DMS53 treated with DMSO at 0.1 percent for 48 hours (cell line): Measurements from ENCODE around the gene DIS3L2.

Source experiments
- DNase-seq: peaks from one replicate; lab custom pipeline; 2025; ENCODE audit not compliant: unreplicated experiment; lab: John Stamatoyannopoulos, UW

DIS3L2 gene, protein sequence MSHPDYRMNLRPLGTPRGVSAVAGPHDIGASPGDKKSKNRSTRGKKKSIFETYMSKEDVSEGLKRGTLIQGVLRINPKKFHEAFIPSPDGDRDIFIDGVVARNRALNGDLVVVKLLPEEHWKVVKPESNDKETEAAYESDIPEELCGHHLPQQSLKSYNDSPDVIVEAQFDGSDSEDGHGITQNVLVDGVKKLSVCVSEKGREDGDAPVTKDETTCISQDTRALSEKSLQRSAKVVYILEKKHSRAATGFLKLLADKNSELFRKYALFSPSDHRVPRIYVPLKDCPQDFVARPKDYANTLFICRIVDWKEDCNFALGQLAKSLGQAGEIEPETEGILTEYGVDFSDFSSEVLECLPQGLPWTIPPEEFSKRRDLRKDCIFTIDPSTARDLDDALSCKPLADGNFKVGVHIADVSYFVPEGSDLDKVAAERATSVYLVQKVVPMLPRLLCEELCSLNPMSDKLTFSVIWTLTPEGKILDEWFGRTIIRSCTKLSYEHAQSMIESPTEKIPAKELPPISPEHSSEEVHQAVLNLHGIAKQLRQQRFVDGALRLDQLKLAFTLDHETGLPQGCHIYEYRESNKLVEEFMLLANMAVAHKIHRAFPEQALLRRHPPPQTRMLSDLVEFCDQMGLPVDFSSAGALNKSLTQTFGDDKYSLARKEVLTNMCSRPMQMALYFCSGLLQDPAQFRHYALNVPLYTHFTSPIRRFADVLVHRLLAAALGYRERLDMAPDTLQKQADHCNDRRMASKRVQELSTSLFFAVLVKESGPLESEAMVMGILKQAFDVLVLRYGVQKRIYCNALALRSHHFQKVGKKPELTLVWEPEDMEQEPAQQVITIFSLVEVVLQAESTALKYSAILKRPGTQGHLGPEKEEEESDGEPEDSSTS

DNA sequence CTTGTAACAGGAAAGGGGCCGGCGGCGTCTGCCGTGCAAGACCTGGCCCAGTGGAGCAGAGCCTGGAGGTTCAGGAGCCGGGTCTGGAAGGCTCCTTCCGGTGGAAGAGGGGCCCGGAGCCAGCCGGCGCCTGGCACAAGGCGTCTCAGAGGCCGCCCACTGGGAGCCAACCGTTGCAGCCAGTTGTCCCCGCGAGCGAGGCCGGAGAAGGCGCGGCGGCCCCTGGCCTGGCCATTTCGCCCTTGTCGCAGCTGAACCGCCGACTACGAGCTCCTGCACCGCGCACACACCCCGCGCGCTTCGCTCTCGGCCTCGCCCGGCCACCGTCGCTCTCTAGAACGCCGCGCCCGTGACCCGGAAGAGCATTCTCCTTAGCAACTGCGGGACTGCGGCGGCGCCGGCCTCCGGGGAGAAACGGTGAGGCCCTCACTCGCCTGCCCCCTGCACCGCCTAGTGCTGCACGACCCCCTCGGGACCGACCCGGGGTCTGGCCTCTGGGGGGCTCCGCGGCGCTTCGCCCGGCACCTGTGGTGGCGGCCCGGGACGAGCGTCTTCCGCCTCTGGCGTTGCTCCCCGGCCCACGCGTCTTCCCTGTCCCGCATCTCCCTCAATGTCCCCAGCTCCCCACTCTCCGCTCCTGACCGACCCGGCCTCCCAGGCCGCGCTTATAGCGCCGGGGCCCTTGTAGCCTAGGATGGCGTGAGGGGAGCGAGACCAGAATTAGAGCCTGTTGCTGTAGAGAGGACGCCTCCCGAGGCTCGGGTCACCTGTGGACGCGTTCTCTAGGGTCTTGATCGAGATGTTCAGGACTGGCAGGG lies at the start of gene DIS3L2:
TSS of gene DIS3L2 (plus strand) at position 365 of the 818 bp plus-strand sequence. CDS start 53,215 bp downstream, outside the sequence.
- peak; percentile 51 for DNase-seq

DNA sequence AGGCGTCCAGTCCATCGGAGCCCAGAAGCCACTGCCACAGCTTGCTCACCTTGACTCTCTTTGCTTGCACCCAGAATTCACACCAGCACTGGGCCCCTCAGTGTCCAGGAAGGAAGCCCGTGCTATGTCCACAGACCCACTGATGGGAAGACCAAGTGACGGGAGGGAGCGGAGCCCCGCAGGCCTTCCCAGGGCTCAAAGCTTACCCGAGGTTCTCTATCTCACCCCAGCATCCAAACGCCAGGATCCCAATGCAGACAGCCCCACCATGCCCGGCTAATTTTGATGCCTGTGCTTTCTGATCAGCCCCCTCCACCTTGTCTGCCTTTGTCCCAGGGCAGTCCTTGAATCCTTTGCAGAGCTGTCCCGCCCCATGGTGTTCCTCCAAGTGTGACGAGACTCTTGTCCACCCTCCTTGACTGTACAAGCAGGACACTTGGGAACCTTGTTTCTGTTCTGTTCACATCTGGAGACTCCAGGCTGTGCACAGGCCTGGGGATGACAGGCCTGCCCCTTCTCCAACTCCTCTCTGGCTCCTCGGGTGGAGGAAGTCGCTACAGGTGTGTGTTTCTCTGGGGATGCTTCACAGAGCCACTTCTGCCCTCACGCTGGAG lies 47.3 kb upstream of the DIS3L2 start:
- no peak for DNase-seq

DNA sequence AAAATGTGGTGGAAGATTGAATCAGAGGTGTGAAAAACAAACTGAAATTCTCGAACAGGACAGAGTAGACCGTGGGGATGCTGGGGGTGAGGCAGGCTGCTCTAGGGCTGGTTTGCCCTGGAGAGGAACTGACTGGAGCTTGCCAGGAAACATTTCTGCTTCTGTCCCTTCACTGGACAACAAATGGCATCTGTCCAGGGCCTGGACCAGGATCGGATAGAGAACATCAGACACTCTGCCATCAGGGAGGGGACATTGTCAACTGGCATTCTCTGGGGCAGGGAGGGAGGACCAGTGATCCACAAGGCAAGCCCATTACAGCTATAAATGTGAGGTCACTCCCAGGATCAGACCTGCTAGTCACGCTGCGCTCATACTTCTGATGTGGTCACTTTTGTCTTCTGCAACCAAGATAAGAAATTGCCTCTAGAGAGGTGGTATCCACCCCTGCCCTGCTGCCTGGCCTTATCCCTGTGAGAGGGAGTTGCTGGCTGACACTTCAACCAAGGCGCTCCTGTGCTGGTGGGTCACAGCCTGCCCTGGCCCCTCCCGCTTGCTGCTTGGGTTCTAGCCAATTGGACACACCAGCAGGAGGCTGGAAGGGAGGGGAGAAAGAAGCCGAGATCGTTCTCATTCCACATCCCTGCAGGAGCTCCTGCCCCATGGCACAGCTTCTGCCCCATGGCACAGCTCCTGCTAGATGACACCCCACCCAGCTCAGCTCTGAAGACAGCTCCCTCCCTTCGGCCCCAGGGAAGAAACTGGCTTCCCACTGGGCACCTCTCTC lies 44.0 kb upstream of the DIS3L2 start:
- no peak for DNase-seq

DNA sequence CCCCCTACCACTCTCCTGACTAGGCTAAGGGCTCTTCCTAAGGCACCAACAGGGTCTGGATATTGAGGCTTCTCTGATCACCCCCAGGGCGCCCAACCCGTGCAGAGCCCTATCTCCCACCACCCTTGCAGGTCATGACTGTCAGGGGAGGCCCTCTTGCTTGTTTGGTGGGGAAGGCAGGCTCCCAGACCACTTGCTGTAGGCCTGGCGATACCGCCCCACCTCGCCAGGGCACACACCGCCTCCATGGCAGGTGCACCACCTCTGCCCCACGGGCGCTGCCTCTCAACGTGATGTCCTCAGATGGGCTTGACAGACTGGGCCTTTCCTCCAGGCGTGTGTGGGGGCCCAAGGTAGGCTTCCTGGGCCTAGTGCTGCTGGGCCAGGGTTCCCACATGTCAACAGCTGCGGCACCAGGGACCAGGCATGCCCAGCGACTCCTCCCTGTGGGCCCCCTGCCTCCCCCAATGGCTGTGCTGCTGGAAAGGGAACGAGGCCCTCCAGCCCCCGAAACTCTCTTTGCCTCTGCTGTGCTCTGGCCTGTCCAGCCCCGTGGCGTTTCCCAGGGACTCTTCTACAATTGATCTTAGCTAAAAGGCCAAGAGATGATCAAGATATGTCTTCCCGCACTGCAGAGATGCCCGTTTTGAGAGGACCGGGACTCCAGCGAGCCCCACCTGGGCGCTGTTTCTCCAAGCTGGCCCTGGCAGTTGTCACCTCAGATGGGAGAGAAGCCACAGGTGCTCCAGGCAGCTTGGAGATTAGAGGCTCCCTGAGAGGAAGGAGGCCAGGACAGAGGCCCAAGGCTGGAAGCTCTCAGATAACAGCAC lies 42.8 kb upstream of the DIS3L2 start:
- DNase-seq: no peak

DNA sequence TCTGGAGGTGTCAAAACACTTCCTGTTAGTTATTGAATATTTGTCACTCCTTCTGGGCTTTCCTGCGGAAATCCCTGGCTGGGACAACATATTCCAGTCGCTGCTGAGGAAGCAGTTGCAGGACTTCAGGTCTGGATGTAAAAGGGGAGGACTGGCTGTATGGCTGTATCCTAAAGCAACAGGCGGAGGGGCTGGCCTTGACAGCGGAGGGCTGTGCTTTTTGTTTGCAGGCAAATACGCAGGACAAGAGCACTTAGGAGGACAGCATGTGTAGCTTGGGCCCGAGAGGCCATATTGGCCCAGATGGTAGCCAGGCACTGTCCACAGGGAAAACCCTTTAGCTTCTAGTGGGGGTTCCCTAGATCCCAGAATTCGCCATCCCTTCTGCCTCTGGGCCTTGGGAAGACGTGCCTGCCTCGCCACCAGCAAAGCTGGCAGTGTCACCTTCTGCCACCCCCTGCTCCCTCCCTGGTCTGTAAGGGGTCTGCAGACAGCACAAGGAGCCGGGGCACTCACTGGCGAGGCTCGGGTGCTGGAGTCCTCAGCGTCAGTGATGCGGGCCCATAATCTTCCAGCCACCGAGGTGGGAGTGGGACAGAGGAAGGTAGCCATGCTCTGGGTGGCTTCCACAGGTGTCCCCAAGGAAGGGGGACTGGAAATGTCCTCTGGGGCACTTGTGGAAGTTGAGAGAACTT lies 42.0 kb upstream of the DIS3L2 start:
- no peak for DNase-seq

DNA sequence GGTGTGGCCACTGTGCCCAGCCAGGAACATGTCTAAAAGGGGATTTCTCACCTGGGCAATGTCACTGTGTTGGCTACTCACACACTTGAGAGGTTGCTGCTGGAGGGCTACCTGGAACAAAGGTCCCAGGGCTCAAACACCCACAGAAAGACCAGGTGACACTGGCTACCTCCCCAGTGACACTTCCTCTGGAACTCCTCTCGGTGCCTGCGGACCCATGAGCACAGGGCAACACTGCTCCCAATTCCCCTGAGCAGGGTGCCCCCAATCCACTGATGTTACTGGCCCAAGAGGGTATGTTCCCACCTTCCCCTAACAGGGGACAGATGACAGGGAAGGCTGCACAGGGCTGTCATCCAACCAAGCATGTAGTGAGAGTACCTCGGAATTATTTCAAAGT lies 41.1 kb upstream of the DIS3L2 start:
- no peak for DNase-seq

DNA sequence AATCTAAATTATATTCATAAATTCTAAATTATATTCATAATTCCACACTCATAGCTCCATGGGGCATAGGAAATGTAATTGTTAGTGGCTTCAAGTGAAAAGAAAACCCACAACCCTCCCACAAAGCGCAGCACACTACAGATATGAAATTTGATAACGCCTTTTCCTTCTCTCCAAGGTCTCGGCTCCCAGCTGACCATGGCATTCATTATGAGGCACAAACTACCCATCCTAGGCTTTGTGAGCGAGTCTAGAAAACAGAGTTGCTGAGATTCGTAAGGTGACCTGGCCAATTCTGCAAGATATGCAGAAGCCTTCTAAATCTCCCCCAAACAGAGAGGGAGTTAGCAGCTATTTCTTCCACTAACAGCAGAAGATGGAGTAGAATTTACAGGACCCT lies 40.7 kb upstream of the DIS3L2 start:
- no peak for DNase-seq

DNA sequence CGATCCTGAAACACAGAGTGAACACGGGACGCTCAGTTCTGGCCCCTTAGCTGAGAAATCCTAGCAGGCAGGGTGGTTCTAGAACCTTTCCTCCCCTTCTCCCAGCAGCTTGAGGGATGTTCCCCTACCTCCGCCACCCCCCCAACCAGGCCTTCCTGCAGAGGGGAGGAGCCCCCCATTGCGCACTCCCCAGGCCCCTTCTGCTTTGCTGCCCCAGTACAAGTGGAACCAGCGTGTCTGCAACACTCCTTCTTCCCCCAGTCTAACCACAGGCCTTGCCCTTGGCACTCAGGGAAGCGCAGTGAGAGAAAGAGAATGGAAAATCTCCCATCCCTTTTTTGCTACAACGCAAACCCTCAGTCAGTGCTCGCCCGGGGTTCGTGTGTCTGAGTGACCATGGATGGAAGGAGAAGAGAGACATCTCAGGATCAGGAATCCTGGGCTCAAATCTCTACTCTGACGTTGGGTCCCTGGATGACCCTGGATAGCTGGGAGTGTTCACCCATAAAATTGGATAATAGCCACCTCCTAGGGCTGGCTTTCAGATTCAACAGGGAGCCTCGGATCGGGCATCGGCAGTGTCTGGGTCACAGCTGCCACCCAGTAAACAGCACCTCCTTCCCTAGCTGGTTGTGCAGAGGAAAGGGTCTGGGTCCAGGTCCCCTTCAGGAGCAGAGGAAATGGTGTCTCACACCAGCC lies 39.1 kb upstream of the DIS3L2 start:
- no peak for DNase-seq

DNA sequence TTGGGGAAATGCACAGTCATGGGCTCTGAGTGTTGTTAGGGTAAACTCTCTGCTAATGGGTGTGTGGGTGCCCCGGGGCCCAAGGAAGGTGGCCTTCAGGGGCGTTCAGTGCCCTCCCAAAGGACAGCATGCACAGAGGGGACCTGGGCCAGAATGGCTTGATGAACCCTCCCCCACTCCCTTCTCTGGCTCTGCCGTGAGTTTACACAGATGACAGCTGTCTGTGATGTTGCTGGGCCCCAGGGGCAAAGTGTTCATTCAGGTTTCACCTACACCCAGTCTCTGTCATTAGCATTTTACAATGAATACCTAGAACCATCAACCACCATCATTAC lies 38.5 kb upstream of the DIS3L2 start:
- no peak for DNase-seq

DNA sequence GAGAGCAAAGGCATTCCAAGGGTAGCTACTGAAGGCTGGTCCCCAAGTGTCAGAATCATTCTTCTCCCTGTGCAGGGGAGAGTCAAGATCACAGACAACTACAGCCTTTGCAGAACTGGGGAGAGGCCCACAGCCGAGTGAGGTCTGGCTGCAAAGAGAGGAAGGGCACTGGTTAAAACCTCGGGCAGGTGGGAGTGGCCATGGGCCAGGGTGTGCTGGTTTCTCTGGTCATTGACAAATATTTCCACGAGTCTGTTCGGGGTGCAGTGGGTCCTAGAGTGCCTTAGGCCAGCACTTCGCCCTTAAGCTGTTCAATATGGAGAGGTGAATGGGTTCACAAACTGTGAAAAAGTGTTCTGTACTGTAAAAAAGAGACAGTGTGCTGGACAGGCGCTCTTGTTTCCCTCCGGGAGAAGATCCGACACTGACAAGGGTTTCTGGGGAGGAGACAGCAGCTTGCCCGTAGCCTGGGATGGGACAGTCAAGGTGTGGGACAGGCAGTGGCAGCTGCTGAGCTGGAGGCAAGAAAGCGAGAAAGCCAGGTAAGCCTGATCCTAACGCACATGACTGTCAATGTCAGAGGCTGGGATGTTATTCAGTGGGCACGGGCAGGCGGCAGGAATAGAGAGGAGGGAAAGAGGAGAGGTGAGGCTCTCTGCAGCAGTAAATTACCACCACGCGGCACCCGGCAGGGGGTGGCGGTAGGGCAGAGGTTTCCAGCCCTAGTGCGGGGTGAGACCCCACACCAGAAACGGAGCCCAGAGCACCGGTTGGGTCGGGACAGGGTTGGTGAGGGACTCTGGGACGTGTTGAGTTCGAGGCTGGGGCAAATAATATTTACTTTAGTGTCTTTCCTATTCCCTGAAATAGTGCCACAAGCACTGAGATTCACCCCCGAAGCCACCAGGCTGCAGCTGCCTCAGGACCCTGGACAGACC lies 37.3 kb upstream of the DIS3L2 start:
- no peak for DNase-seq

DNA sequence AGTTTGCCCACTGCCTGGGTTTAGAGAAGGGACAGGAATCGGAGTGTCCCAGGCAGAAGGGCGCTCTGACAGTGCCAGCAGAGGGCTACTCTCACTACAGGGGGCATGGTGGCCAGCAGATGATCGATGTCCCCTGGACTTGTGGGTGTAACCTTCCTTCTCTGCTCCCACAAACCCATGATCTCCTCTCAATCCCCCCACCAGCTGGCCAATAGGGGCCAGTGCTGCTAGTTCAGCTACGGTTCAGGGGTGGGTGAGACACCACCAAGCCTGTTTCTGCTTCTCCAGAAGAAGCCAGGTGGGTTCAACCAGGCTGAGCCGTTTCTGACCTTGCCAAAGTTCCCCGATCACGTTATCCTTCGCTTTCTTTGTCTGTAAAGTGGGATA lies 36.6 kb upstream of the DIS3L2 start:
- no peak for DNase-seq

DNA sequence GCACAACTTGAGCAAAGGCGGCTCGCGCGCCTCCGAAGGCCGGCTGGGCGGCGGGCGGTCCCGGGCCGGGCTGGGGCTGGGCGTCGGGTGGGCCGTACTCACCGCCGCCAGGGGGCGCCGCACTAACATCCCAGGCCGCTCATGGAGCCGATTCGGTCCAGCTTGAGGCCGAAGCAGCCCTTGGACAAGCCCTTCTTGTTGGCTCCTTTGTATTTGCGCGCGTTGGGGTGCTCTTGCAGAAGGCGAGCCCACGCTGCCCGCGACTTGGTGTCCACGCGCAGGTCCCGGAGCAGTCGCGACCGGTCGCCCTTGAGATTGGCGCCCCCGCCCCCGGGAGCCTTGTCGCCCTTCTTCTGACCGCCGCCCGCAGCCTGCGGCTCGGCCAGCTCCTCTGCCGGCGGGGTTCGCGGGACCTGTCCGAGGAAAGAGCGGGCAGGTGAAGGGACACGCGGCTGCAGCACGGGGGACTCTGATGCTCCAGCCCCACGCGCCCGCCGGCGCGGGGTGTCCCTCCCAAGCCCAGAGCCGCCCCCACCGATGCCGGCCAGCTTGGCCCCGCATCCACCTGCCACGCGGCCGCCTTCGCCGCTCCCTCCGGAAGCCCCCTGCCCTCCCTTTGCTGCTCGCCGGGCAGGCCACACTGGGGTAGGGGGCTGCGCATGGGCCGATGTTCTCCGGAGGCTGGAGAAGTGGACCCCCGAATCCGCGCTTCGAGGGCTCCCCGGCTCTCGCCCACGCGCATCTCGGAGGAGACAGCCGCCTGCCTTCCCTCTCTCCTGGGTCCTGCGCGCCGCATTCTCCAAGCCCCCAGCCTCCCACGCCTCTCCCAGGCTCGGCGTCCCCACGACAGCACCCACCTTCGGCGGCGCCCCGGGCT lies 36.0 kb upstream of the DIS3L2 start:
- peak; percentile 64 for DNase-seq

DNA sequence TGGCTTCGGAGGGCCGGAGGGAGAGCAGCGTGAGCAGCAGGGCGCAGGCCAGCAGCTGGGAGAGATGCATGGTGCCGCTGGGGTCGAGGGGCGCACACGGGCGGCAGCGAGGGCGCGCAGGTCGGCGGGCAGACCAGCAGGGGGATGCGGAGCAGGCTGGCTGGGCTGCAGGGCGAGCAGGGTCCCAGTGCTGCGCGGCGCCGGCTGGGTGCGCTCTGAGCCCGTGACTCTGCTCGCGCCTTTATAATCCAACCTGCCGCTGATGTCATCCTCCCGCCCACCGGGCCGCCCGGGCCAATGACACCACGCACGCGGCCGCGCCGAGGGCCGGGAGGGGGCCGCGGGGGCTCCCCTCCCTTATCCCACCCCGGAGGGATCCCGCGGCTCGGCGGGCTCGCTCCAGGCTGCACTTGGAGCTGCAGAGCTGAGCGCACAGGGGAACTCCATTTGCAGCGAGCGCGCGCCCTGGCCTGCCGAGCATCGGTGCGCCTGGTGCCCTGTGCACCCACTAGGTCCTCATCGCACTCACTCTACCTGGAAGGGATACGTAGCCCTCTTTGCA lies 35.3 kb upstream of the DIS3L2 start, which contains the start of gene NPPC:
TSS of gene NPPC (minus strand) at position 217 of the 562 bp plus-strand sequence. CDS start at position 70, 147 bp downstream.
- peak; percentile 18 for DNase-seq

DNA sequence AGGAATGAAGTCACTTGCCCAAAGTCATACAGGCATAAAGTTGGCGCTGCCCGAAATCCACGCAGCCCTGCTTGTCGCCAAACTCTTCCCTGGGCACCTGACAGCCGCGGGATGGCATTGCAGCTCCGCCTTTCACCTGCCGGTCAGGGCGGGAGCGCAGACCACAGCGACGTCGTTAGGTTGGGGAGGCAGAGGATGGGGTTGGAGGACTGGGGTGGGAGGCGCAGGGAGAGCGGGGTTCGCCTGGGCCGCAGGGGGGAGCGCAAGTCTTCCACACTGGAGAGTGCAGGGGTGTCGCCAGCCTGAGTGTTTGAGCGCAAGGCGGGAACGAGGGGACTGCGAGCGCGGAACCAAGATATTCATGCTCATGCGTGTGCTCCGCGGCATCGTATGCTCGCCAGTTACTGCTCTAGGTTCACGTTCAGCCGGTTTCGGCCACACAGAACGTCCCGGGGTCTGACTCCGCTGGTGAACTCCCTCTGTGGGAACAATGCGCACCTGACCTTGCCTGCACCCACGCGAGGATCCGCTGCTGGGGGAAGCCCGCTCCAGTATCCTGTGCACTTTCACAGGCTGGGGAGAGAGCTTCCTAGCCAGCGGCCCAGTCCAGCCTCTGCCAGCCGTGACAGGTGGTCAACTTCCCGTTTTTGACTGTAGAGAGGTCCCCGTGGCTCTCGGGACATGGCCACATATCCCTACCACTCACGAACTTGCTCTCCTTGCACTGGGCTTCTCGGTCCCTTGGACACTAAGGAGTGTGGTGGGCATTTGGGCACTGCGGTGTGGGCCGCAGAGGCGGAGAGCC lies 34.5 kb upstream of the DIS3L2 start:
- DNase-seq: no peak

DNA sequence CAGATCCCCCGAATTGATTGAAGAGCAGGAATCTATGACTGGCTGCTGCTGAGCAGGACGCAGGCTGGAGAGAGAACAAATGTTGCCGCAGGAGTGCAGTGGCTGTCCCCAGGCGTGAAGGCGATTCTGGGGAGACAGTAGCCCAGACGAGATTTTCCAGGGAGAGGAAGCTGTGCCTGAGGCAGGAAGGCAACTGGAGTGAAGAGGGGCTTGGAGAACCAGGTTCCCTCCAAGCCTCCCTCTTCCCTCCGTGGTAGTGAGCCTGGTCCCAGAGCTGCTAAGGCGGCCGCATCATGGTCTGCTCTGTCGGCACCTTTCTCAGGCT lies 34.0 kb upstream of the DIS3L2 start:
- DNase-seq: no peak
